ENCODE measurements around the gene LMF1. TPM values are rescaled to one million over a fixed set of nuclear protein-coding genes. Genes with fewer than 3 reads are reported as not detected.

LMF1 gene
- total RNA-seq, 1 donor from 2014 or later, result 26.9 TPM

GRCh38 chr16:979859-980594, 9.2 kb upstream of the LMF1 start:
- H3K4me3 ChIP-seq, result peak overlapping the region; percentile 59 to 72
- H3K27me3 ChIP-seq, result peaks cover 6% of the 10 kb centered on the region
- H3K9me3 ChIP-seq, result no peaks in the 10 kb centered on the region
- intact Hi-C loops (cut with DNase I), result no loop called here
- DNase-seq (ENCODE audit: low spot score in 2 of 2), result no peak
- peaks cover 26 to 33% of the 10 kb centered on the region in 2 donors for H3K4me1 ChIP-seq
- H3K27ac ChIP-seq, result no peak overlapping the region
- no peak for TF ChIP-seq CTCF (IDR thresholded peaks at IDR 0.05)
- H3K36me3 ChIP-seq, result no peaks in the 10 kb centered on the region

- Histone ChIP-seq H3K36me3 (no peaks in the 10 kb centered on the region), H3K27me3 (peaks cover 6% of the 10 kb centered on the region), H3K27ac (no peak overlapping the region), H3K9me3 (no peaks in the 10 kb centered on the region), H3K4me3 (no peak overlapping the region), H3K4me1 (peaks cover 26 to 33% of the 10 kb centered on the region in 2 donors)
- DNase-seq (ENCODE audit: low spot score in 2 of 2), result no peak
- intact Hi-C loops (cut with DNase I), result no loop called here
- no peak for TF ChIP-seq CTCF (IDR thresholded peaks at IDR 0.05)
These were observed 8.4 kb upstream of the LMF1 start for GRCh38 chr16:979147-979546.

- H3K36me3 ChIP-seq, result no peaks in the 10 kb centered on the region
- H3K27ac ChIP-seq, result peak overlapping the region; percentile 7 to 84
- H3K27me3 ChIP-seq, result peaks cover 6% of the 10 kb centered on the region
- H3K4me3 ChIP-seq, result no peak overlapping the region
- no peak for DNase-seq (ENCODE audit: low spot score in 2 of 2)
- H3K4me1 ChIP-seq, result peaks cover 26 to 33% of the 10 kb centered on the region in 2 donors
- H3K9me3 ChIP-seq, result no peaks in the 10 kb centered on the region
- TF ChIP-seq CTCF (IDR thresholded peaks at IDR 0.05), result no peak
- intact Hi-C loops (cut with DNase I), result no loop called here
These were observed 7.6 kb upstream of the LMF1 start for GRCh38 chr16:978403-978802.

GRCh38 chr16:977896-978295, 7.1 kb upstream of the LMF1 start:
- no peaks in the 10 kb centered on the region for H3K9me3 ChIP-seq
- intact Hi-C loops (cut with DNase I), result loop anchor here (2.0 kb wide), 1 partner anchor 119 kb away; the partner anchor contains the start of gene C1QTNF8
- H3K27ac ChIP-seq, result peak overlapping the region; percentile 84 to 88
- no peak for TF ChIP-seq CTCF (IDR thresholded peaks at IDR 0.05)
- peaks cover 6% of the 10 kb centered on the region for H3K27me3 ChIP-seq
- DNase-seq (ENCODE audit: low spot score in 2 of 2), result no peak
- H3K4me3 ChIP-seq, result no peak overlapping the region
- peaks cover 26 to 33% of the 10 kb centered on the region in 2 donors for H3K4me1 ChIP-seq
- no peaks in the 10 kb centered on the region for H3K36me3 ChIP-seq

- peak overlapping the region; percentile 84 to 88 for H3K27ac ChIP-seq
- TF ChIP-seq CTCF (IDR thresholded peaks at IDR 0.05), result no peak
- H3K27me3 ChIP-seq, result peaks cover 6% of the 10 kb centered on the region
- peaks cover 25 to 30% of the 10 kb centered on the region in 2 donors for H3K4me1 ChIP-seq
- peak; percentile 63 to 87 for DNase-seq (ENCODE audit: low spot score in 2 of 2)
- intact Hi-C loops (cut with DNase I), result loop anchor here (2.0 kb wide), 1 partner anchor 120 kb away; the partner anchor contains the start of gene C1QTNF8
- peak overlapping the region in 1 of 2 donors; percentile 27 for H3K4me3 ChIP-seq
- H3K9me3 ChIP-seq, result no peaks in the 10 kb centered on the region
- H3K36me3 ChIP-seq, result no peaks in the 10 kb centered on the region
These were observed 6.4 kb upstream of the LMF1 start for GRCh38 chr16:977081-977701.

Measured in ascending aorta (tissue), 2 donors.